Coronary artery (tissue), 2 donors: ENCODE data around the gene PRRG2.
"Not testable (repeated sequence)": the region's sequence is repeated elsewhere in the genome, so short reads cannot be mapped to it uniquely, and the experiment has no call there.

ENCODE experiments used
- DNase-seq: peaks from one replicate; pipeline ENCODE4 v3.0.0-alpha.2; 2017; ENCODE audit warnings: low spot score
- H3K27ac ChIP-seq, 2 donors: fragments of 200-600 bp; sonication (generic); one replicate each; pipeline ENCODE4 v1.5.1; 2016 to 2019
- H3K4me3 ChIP-seq: fragments of 200-600 bp; sonication (generic); 2 replicates; pipeline ENCODE4 v1.5.1; 2016; ENCODE audit warnings: mild to moderate bottlenecking, moderate library complexity
- CTCF ChIP-seq: fragments of 200-600 bp; sonication (generic); IDR thresholded peaks from one replicate; pipeline ENCODE4 v1.5.1; 2019; ENCODE audit warnings: antibody characterized with exemption

PRRG2 gene

GRCh38 chr19:49614096-49614833, 33.1 kb downstream of the PRRG2 start:
- Histone ChIP-seq H3K4me3 (no peak overlapping the region), H3K27ac (no peak overlapping the region)
- TF ChIP-seq CTCF, result no peak
- DNase-seq, result no peak

- DNase-seq, result no peak
- H3K4me3 ChIP-seq, result no peak overlapping the region
- H3K27ac ChIP-seq, result no peak overlapping the region
- no peak for TF ChIP-seq CTCF
Measured at GRCh38 chr19:49615861-49616260, 34.7 kb downstream of the PRRG2 start.

- no peak overlapping the region for H3K4me3 ChIP-seq
- no peak for DNase-seq
- TF ChIP-seq CTCF, result no peak
- no peak overlapping the region for H3K27ac ChIP-seq
Measured at GRCh38 chr19:49616532-49616931, 35.4 kb downstream of the PRRG2 start.

GRCh38 chr19:49616945-49617344, 35.8 kb downstream of the PRRG2 start:
- DNase-seq, result no peak
- Histone ChIP-seq H3K27ac (no peak overlapping the region), H3K4me3 (no peak overlapping the region)
- TF ChIP-seq CTCF, result no peak

- H3K27ac ChIP-seq, DNase-seq, H3K4me3 ChIP-seq: not testable (repeated sequence)
Measured at GRCh38 chr19:49617860-49618259, 36.7 kb downstream of the PRRG2 start.

- no peak for DNase-seq
- Histone ChIP-seq H3K4me3 (no peak overlapping the region), H3K27ac (no peak overlapping the region)
- no peak for TF ChIP-seq CTCF
Measured at GRCh38 chr19:49624967-49625910, 44.1 kb downstream of the PRRG2 start.

- no peak for TF ChIP-seq CTCF
- no peak for DNase-seq
- no peak overlapping the region for H3K4me3 ChIP-seq
- H3K27ac ChIP-seq, result no peak overlapping the region
Measured at GRCh38 chr19:49626226-49626625, 45.1 kb downstream of the PRRG2 start.
